Adipose tissue (tissue), 3 donors: ENCODE results near the gene MZB1. TPM values are rescaled to one million over a fixed set of nuclear protein-coding genes. Genes with fewer than 3 reads are reported as not detected.

ENCODE experiments used
- H3K27ac ChIP-seq: one replicate; pipeline ENCODE4 v1.5.1; 2013; ENCODE audit warnings: low read depth, low read length
- WGBS, 3 donors: extraction: QIAGEN DNeasy Blood & Tissue Kit; methylation state at CpG; one replicate each; pipeline ENCODE4 v1.1.7; 2013; 5-methylcytosine and 5-hydroxymethylcytosine counted together
- polyA plus RNA-seq, 3 donors: library from polyadenylated mRNA; stranded (reverse); fragments of 200-250 nt; gene quantifications; one replicate each; pipeline ENCODE4 v1.2.3, GENCODE V29; 2013
- donor health status: healthy with polysubstance abuse.
- donor health status: Bipolar disorder and iron deficiency.
- donor health status: healthy.

Gene MZB1
- 1 to 10 TPM in 1 of 3 donors, under 1 TPM in 1, not detected in 1; 0.98 to 1.9 TPM for polyA plus RNA-seq

GRCh38 chr5:139389701-139390638 is at the start of gene MZB1:
Gene MZB1, minus strand, starts transcription at chr5:139389913. Its CDS starts 57 bp downstream, at chr5:139389856.
- no peak within 1 kb of the TSS for H3K27ac ChIP-seq
- WGBS, 3 donors, result 61 to 83% (median 67%) methylated on average over 11 of the region's 11 CpGs

GRCh38 chr5:139439013-139439903 is 49.5 kb upstream of the MZB1 start, which contains the start of gene DNAJC18:
Gene DNAJC18, minus strand, starts transcription at chr5:139439525. Its CDS starts 80 bp downstream, at chr5:139439445.
- H3K27ac ChIP-seq, result no peak within 1 kb of the TSS
- WGBS, 3 donors, result 3 to 4% (median 4%) methylated on average over 46 to 49 of the region's 49 CpGs

- 16 to 37% (median 29%) methylated on average over 8 of the region's 8 CpGs for WGBS, 3 donors
- no peak overlapping the region for H3K27ac ChIP-seq
Observed at GRCh38 chr5:139438707-139439012, 48.9 kb upstream of the MZB1 start.

- WGBS, 3 donors, result 95 to 98% (median 97%) methylated on average over 3 of the region's 3 CpGs
- H3K27ac ChIP-seq, result no peak overlapping the region
Observed at GRCh38 chr5:139435676-139436075, 46.0 kb upstream of the MZB1 start.

GRCh38 chr5:139431706-139432105 is 42.0 kb upstream of the MZB1 start:
- H3K27ac ChIP-seq, result no peak overlapping the region
- WGBS, 3 donors, result 70 to 96% (median 73%) methylated on average over 1 of the region's 1 CpG

GRCh38 chr5:139430015-139430414 is 40.3 kb upstream of the MZB1 start:
- H3K27ac ChIP-seq, result no peak overlapping the region
- WGBS, 3 donors, result 85 to 91% (median 89%) methylated on average over 2 of the region's 2 CpGs

- WGBS, 3 donors, result 76 to 82% (median 78%) methylated on average over 8 of the region's 8 CpGs
Observed at GRCh38 chr5:139426203-139426885, 36.6 kb upstream of the MZB1 start.

GRCh38 chr5:139425497-139425896 is 35.8 kb upstream of the MZB1 start:
- no peak overlapping the region for H3K27ac ChIP-seq
- WGBS, 3 donors, result 89 to 91% (median 89%) methylated on average over 5 of the region's 5 CpGs

More at GRCh38 chr5:139426203-139426885, 36.6 kb upstream of the MZB1 start:
- H3K27ac ChIP-seq, result no peak overlapping the region

- H3K27ac ChIP-seq, result no peak overlapping the region
- 33 to 44% (median 41%) methylated on average over 4 to 5 of the region's 5 CpGs for WGBS, 3 donors
Observed at GRCh38 chr5:139422307-139422893, 32.7 kb upstream of the MZB1 start.

GRCh38 chr5:139419226-139420192 is 29.8 kb upstream of the MZB1 start:
- H3K27ac ChIP-seq, result no peak overlapping the region

GRCh38 chr5:139418793-139419192 is 29.1 kb upstream of the MZB1 start:
- WGBS, 3 donors, result 78 to 82% (median 81%) methylated on average over 1 of the region's 1 CpG
- H3K27ac ChIP-seq, result no peak overlapping the region

More at GRCh38 chr5:139419226-139420192, 29.8 kb upstream of the MZB1 start:
- 67 to 79% (median 69%) methylated on average over 9 of the region's 9 CpGs for WGBS, 3 donors

- H3K27ac ChIP-seq, result no peak overlapping the region
Observed at GRCh38 chr5:139417214-139417613, 27.5 kb upstream of the MZB1 start.

GRCh38 chr5:139416651-139417050 is 26.9 kb upstream of the MZB1 start:
- 81 to 89% (median 82%) methylated on average over 9 of the region's 9 CpGs for WGBS, 3 donors
- no peak overlapping the region for H3K27ac ChIP-seq

More at GRCh38 chr5:139417214-139417613, 27.5 kb upstream of the MZB1 start:
- WGBS, 3 donors, result 55 to 58% (median 55%) methylated on average over 4 of the region's 4 CpGs

- no peak overlapping the region for H3K27ac ChIP-seq
Observed at GRCh38 chr5:139415869-139416268, 26.2 kb upstream of the MZB1 start.

- no peak overlapping the region for H3K27ac ChIP-seq
- WGBS, 3 donors, result 53 to 68% (median 64%) methylated on average over 8 of the region's 8 CpGs
Observed at GRCh38 chr5:139415221-139415861, 25.6 kb upstream of the MZB1 start.

GRCh38 chr5:139414581-139415130 is 24.9 kb upstream of the MZB1 start:
- WGBS, 3 donors, result 72 to 82% (median 79%) methylated on average over 9 of the region's 9 CpGs
- H3K27ac ChIP-seq, result no peak overlapping the region
